Measurements from ENCODE around the gene EXOC4.

The EXOC4 gene

DNA sequence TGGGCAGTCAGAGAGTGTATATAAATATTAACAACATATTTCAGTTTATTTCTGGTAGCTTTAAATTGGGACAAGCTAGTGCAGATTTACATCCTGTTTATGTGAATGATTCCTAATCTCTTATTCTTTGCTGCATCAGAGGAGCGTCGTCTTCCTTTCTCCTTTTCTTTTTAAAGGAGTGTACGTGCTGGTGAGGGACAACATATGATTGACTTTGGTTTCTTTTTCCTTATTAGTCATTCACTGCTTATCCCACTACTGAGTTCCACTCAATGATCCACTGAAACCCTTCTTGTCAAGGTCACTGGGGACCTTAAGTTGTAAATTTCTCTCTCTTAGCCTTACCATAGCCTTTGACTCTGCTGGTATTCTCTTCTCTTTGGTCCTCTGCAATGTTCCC, 116.3 kb downstream of the EXOC4 start:
- H3K79me2 ChIP-seq (ENCODE audit: control insufficient read depth, insufficient read depth, low read length), result no peaks in the 10 kb centered on the region
- WGBS (ENCODE audit: extremely low coverage, insufficient coverage, low lambda C conversion rate), result no CpG with 5 or more reads among the region's 3 CpGs
- no peaks in the 10 kb centered on the region for H3K36me3 ChIP-seq (ENCODE audit: control insufficient read depth, insufficient read depth, low read length)
- no peak overlapping the region for H4K8ac ChIP-seq (ENCODE audit: low read depth, low read length)
- H4K5ac ChIP-seq (ENCODE audit: low read length), result no peak overlapping the region
- no peak overlapping the region for H3K9ac ChIP-seq (ENCODE audit: low read length)
- H3K4ac ChIP-seq (ENCODE audit: low read depth, low read length), result peak overlapping the region; percentile 24
- peak overlapping the region; percentile 69 for H3K56ac ChIP-seq (ENCODE audit: low read length)
- H3K4me2 ChIP-seq (ENCODE audit: low read length), result no peak overlapping the region
- peak overlapping the region; percentile 75 for H2BK5ac ChIP-seq (ENCODE audit: low read length)
- H2BK15ac ChIP-seq (replicated peaks; ENCODE audit: low read depth), result no peak overlapping the region
- H3K27ac ChIP-seq (ENCODE audit: low read depth, low read length), result no peak overlapping the region
- H2AK5ac ChIP-seq (ENCODE audit: low read length), result no peak overlapping the region
- no peak overlapping the region for H3K4me3 ChIP-seq (ENCODE audit: low read length)
- H3K23ac ChIP-seq (ENCODE audit: low read length), result no peak overlapping the region
- H3K79me1 ChIP-seq (ENCODE audit: low read length), result no peaks in the 10 kb centered on the region
- H3K27me3 ChIP-seq (ENCODE audit: insufficient read depth, low read length, poor library complexity), result no peaks in the 10 kb centered on the region
- no peak for DNase-seq
- H2BK120ac ChIP-seq (ENCODE audit: low read depth, low read length), result no peak overlapping the region
- peaks cover 23% of the 10 kb centered on the region for H3K4me1 ChIP-seq (ENCODE audit: control insufficient read depth, low read depth, low read length)
- H3K18ac ChIP-seq (ENCODE audit: low read length), result no peak overlapping the region

DNA sequence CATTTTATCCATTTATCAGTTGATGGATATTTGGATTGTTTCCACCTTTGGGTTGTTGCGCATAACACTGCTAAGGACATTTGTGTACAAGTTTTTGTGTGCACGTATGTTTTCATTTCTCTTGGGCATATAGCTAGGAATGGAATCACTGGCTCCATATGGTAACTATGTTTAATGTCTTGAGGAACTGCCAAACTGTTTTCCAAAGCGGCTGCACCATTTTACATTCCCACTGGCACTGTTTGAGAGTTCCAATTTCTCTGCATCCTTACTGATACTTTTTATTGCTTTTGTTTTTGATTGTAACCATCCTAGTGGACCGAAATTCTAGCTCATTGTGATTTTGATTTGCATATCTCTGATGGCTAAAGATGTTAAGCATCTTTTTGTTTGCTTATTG, 118.7 kb downstream of the EXOC4 start:
- Histone ChIP-seq H2BK5ac (ENCODE audit: low read length) (no peak overlapping the region), H2BK15ac (replicated peaks; ENCODE audit: low read depth) (no peak overlapping the region), H4K8ac (ENCODE audit: low read depth, low read length) (no peak overlapping the region), H3K18ac (ENCODE audit: low read length) (no peak overlapping the region), H2AK5ac (ENCODE audit: low read length) (no peak overlapping the region), H3K36me3 (ENCODE audit: control insufficient read depth, insufficient read depth, low read length) (no peaks in the 10 kb centered on the region), H3K4me3 (ENCODE audit: low read length) (no peak overlapping the region), H3K23ac (ENCODE audit: low read length) (no peak overlapping the region), H3K79me2 (ENCODE audit: control insufficient read depth, insufficient read depth, low read length) (no peaks in the 10 kb centered on the region), H4K5ac (ENCODE audit: low read length) (no peak overlapping the region), H3K79me1 (ENCODE audit: low read length) (no peaks in the 10 kb centered on the region), H3K27me3 (ENCODE audit: insufficient read depth, low read length, poor library complexity) (no peaks in the 10 kb centered on the region), H3K4me2 (ENCODE audit: low read length) (no peak overlapping the region), H3K4me1 (ENCODE audit: control insufficient read depth, low read depth, low read length) (peaks cover 21% of the 10 kb centered on the region), H3K56ac (ENCODE audit: low read length) (no peak overlapping the region), H3K9ac (ENCODE audit: low read length) (no peak overlapping the region), H2BK120ac (ENCODE audit: low read depth, low read length) (no peak overlapping the region), H3K4ac (ENCODE audit: low read depth, low read length) (no peak overlapping the region), H3K27ac (ENCODE audit: low read depth, low read length) (no peak overlapping the region)
- DNase-seq, result no peak
- no CpG with 5 or more reads among the region's 4 CpGs for WGBS (ENCODE audit: extremely low coverage, insufficient coverage, low lambda C conversion rate)

GRCh38 chr7:133372337-133372736, 119.5 kb downstream of the EXOC4 start:
- Histone ChIP-seq H3K27me3 (ENCODE audit: insufficient read depth, low read length, poor library complexity) (no peaks in the 10 kb centered on the region), H4K8ac (ENCODE audit: low read depth, low read length) (no peak overlapping the region), H2BK120ac (ENCODE audit: low read depth, low read length) (no peak overlapping the region), H3K79me1 (ENCODE audit: low read length) (no peaks in the 10 kb centered on the region), H3K56ac (ENCODE audit: low read length) (peak overlapping the region; percentile 50), H3K4ac (ENCODE audit: low read depth, low read length) (no peak overlapping the region), H3K4me2 (ENCODE audit: low read length) (no peak overlapping the region), H2AK5ac (ENCODE audit: low read length) (no peak overlapping the region), H3K18ac (ENCODE audit: low read length) (no peak overlapping the region), H3K36me3 (ENCODE audit: control insufficient read depth, insufficient read depth, low read length) (no peaks in the 10 kb centered on the region), H3K4me1 (ENCODE audit: control insufficient read depth, low read depth, low read length) (peaks cover 15% of the 10 kb centered on the region), H3K27ac (ENCODE audit: low read depth, low read length) (no peak overlapping the region), H3K79me2 (ENCODE audit: control insufficient read depth, insufficient read depth, low read length) (no peaks in the 10 kb centered on the region), H3K4me3 (ENCODE audit: low read length) (no peak overlapping the region), H2BK5ac (ENCODE audit: low read length) (no peak overlapping the region), H2BK15ac (replicated peaks; ENCODE audit: low read depth) (no peak overlapping the region), H3K9ac (ENCODE audit: low read length) (no peak overlapping the region), H4K5ac (ENCODE audit: low read length) (no peak overlapping the region), H3K23ac (ENCODE audit: low read length) (no peak overlapping the region)
- no CpG with 5 or more reads among the region's 1 CpG for WGBS (ENCODE audit: extremely low coverage, insufficient coverage, low lambda C conversion rate)
- DNase-seq, result no peak

- no CpG with 5 or more reads among the region's 1 CpG for WGBS (ENCODE audit: extremely low coverage, insufficient coverage, low lambda C conversion rate)
- H3K4me1 ChIP-seq (ENCODE audit: control insufficient read depth, low read depth, low read length), result peaks cover 2% of the 10 kb centered on the region
- H3K4me3 ChIP-seq (ENCODE audit: low read length), result no peak overlapping the region
- H3K4me2 ChIP-seq (ENCODE audit: low read length), result no peak overlapping the region
- H3K23ac ChIP-seq (ENCODE audit: low read length), result no peak overlapping the region
- H4K8ac ChIP-seq (ENCODE audit: low read depth, low read length), result no peak overlapping the region
- no peaks in the 10 kb centered on the region for H3K36me3 ChIP-seq (ENCODE audit: control insufficient read depth, insufficient read depth, low read length)
- H3K4ac ChIP-seq (ENCODE audit: low read depth, low read length), result no peak overlapping the region
- H2AK5ac ChIP-seq (ENCODE audit: low read length), result no peak overlapping the region
- H3K79me2 ChIP-seq (ENCODE audit: control insufficient read depth, insufficient read depth, low read length), result no peaks in the 10 kb centered on the region
- no peaks in the 10 kb centered on the region for H3K79me1 ChIP-seq (ENCODE audit: low read length)
- H2BK5ac ChIP-seq (ENCODE audit: low read length), result no peak overlapping the region
- H2BK15ac ChIP-seq (replicated peaks; ENCODE audit: low read depth), result no peak overlapping the region
- DNase-seq, result no peak
- no peak overlapping the region for H3K27ac ChIP-seq (ENCODE audit: low read depth, low read length)
- H2BK120ac ChIP-seq (ENCODE audit: low read depth, low read length), result no peak overlapping the region
- no peak overlapping the region for H4K5ac ChIP-seq (ENCODE audit: low read length)
- H3K18ac ChIP-seq (ENCODE audit: low read length), result no peak overlapping the region
- no peak overlapping the region for H3K56ac ChIP-seq (ENCODE audit: low read length)
- no peak overlapping the region for H3K9ac ChIP-seq (ENCODE audit: low read length)
- no peaks in the 10 kb centered on the region for H3K27me3 ChIP-seq (ENCODE audit: insufficient read depth, low read length, poor library complexity)
These were observed 123.6 kb downstream of the EXOC4 start for GRCh38 chr7:133376514-133376913.

GRCh38 chr7:133381965-133382364, 129.1 kb downstream of the EXOC4 start:
- no peaks in the 10 kb centered on the region for H3K4me1 ChIP-seq (ENCODE audit: control insufficient read depth, low read depth, low read length)
- H3K4me3 ChIP-seq (ENCODE audit: low read length), result no peak overlapping the region
- no peak overlapping the region for H2AK5ac ChIP-seq (ENCODE audit: low read length)
- H3K27me3 ChIP-seq (ENCODE audit: insufficient read depth, low read length, poor library complexity), result no peaks in the 10 kb centered on the region
- H3K4ac ChIP-seq (ENCODE audit: low read depth, low read length), result no peak overlapping the region
- H3K4me2 ChIP-seq (ENCODE audit: low read length), result no peak overlapping the region
- DNase-seq, result no peak
- no peaks in the 10 kb centered on the region for H3K79me2 ChIP-seq (ENCODE audit: control insufficient read depth, insufficient read depth, low read length)
- H3K36me3 ChIP-seq (ENCODE audit: control insufficient read depth, insufficient read depth, low read length), result no peaks in the 10 kb centered on the region
- H3K79me1 ChIP-seq (ENCODE audit: low read length), result peaks cover 2% of the 10 kb centered on the region
- H2BK5ac ChIP-seq (ENCODE audit: low read length), result no peak overlapping the region
- no peak overlapping the region for H3K9ac ChIP-seq (ENCODE audit: low read length)
- no peak overlapping the region for H3K27ac ChIP-seq (ENCODE audit: low read depth, low read length)
- no peak overlapping the region for H4K5ac ChIP-seq (ENCODE audit: low read length)
- H3K18ac ChIP-seq (ENCODE audit: low read length), result no peak overlapping the region
- no CpG with 5 or more reads among the region's 1 CpG for WGBS (ENCODE audit: extremely low coverage, insufficient coverage, low lambda C conversion rate)
- H3K23ac ChIP-seq (ENCODE audit: low read length), result no peak overlapping the region
- H2BK120ac ChIP-seq (ENCODE audit: low read depth, low read length), result no peak overlapping the region
- H2BK15ac ChIP-seq (replicated peaks; ENCODE audit: low read depth), result no peak overlapping the region
- H3K56ac ChIP-seq (ENCODE audit: low read length), result no peak overlapping the region
- H4K8ac ChIP-seq (ENCODE audit: low read depth, low read length), result no peak overlapping the region

- Histone ChIP-seq H3K4ac (ENCODE audit: low read depth, low read length) (no peak overlapping the region), H3K4me3 (ENCODE audit: low read length) (no peak overlapping the region), H3K4me1 (ENCODE audit: control insufficient read depth, low read depth, low read length) (no peaks in the 10 kb centered on the region), H3K27me3 (ENCODE audit: insufficient read depth, low read length, poor library complexity) (no peaks in the 10 kb centered on the region), H4K5ac (ENCODE audit: low read length) (no peak overlapping the region), H2BK120ac (ENCODE audit: low read depth, low read length) (no peak overlapping the region), H3K23ac (ENCODE audit: low read length) (no peak overlapping the region), H4K8ac (ENCODE audit: low read depth, low read length) (no peak overlapping the region), H3K36me3 (ENCODE audit: control insufficient read depth, insufficient read depth, low read length) (no peaks in the 10 kb centered on the region), H2AK5ac (ENCODE audit: low read length) (no peak overlapping the region), H2BK5ac (ENCODE audit: low read length) (no peak overlapping the region), H3K79me1 (ENCODE audit: low read length) (peaks cover 2% of the 10 kb centered on the region), H2BK15ac (replicated peaks; ENCODE audit: low read depth) (no peak overlapping the region), H3K56ac (ENCODE audit: low read length) (no peak overlapping the region), H3K79me2 (ENCODE audit: control insufficient read depth, insufficient read depth, low read length) (no peaks in the 10 kb centered on the region), H3K27ac (ENCODE audit: low read depth, low read length) (no peak overlapping the region), H3K4me2 (ENCODE audit: low read length) (no peak overlapping the region), H3K9ac (ENCODE audit: low read length) (no peak overlapping the region), H3K18ac (ENCODE audit: low read length) (peak overlapping the region; percentile 75)
- DNase-seq, result no peak
- no CpG with 5 or more reads among the region's 6 CpGs for WGBS (ENCODE audit: extremely low coverage, insufficient coverage, low lambda C conversion rate)
These were observed 130.1 kb downstream of the EXOC4 start for GRCh38 chr7:133382775-133383559.
